LNCAP (cell line): ENCODE data around the gene TTC29.

ENCODE experiments used
- TF ChIP-seq, protein P1 (sequence below): fragments of 450-650 bp; IDR thresholded peaks from 2 replicates; pipeline ENCODE4 v1.5.1; 2017; ENCODE audit warnings: mild to moderate bottlenecking

TTC29 gene

DNA sequence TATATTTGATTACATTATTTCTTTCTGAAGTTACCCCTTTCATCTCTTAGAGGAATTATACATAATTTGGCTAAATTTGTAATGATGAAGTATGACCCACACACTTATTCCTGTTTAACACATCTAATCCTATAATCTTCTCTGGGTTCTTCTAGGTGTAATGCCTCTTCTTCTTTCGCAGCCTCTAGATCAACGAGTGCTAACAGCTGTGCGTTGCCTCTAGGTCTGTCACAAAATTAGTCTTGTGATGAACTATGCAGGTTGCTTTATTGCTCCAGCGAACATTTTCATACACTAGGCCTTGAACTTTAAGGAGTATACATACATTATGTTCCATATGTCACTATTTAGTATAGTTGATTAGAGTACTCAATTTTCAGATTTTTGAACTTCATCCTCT is 89.9 kb downstream of the TTC29 start:
- TF ChIP-seq, protein P1, sequence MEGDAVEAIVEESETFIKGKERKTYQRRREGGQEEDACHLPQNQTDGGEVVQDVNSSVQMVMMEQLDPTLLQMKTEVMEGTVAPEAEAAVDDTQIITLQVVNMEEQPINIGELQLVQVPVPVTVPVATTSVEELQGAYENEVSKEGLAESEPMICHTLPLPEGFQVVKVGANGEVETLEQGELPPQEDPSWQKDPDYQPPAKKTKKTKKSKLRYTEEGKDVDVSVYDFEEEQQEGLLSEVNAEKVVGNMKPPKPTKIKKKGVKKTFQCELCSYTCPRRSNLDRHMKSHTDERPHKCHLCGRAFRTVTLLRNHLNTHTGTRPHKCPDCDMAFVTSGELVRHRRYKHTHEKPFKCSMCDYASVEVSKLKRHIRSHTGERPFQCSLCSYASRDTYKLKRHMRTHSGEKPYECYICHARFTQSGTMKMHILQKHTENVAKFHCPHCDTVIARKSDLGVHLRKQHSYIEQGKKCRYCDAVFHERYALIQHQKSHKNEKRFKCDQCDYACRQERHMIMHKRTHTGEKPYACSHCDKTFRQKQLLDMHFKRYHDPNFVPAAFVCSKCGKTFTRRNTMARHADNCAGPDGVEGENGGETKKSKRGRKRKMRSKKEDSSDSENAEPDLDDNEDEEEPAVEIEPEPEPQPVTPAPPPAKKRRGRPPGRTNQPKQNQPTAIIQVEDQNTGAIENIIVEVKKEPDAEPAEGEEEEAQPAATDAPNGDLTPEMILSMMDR = no peak

GRCh38 chr4:146852360-146852759 is 93.3 kb downstream of the TTC29 start:
- TF ChIP-seq, protein P1 = no peak

DNA sequence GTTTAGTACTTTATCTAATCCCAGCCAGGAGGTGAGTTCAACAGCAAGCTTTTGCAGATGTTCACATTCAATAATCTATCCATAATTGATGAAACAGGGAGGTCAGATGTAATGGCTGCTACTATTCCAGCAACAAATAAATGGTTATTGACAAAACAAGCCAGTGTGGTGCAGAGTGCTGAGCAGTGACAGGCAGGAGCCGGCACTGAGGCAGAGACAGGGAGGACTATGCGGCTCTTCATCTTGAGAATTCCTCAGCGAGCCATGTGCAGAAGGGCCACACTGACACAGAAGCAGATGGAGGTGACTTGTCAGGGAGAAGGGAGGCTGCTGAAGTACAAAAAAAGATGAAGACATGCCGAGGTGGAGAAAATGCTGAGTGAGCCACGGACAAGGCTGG is 98.3 kb downstream of the TTC29 start:
- TF ChIP-seq, protein P1 = no peak

- TF ChIP-seq, protein P1 = no peak
Measured at GRCh38 chr4:146846882-146847281, 98.8 kb downstream of the TTC29 start.

DNA sequence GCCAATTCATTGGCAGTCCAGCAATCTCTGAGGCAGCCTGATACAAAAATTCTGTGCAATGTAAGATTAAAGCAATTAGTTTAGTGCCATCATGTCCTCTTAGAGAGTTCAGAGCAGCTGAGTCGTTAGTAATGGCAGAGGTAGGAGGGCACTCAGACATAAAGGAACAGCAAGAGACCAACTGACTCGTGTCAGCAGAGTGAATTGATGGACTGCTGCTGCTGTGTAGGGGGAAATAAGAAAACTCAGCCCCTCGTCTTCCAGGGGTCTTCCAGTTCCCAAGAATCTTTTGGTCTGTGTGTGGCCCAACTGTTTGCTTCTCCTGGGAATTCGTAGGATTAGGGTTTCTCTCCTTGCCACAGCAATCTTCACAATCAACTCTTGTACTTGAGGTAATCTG is 100.9 kb downstream of the TTC29 start:
- TF ChIP-seq, protein P1 = no peak

GRCh38 chr4:146842876-146843275 is 102.8 kb downstream of the TTC29 start:
- TF ChIP-seq, protein P1 = no peak

GRCh38 chr4:146840731-146841130 is 104.9 kb downstream of the TTC29 start:
- TF ChIP-seq, protein P1 = no peak

DNA sequence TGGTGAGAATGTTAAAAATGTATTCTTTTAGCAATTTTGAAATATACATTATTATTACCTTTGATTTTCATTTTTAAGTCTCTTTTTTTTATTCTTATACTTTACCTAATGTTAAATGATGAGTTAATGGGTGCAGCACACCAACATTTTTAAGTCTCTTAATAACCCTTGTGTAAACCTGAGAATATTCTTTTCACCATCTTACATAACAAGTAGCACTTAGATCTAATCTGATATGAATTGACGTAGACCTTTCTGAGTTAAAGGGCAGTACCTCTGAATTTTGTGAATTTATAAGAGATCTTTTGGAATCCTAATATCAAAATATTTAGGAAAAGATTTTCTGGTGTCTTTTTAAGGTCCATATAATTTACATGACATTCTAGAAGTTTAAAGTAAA is 110.6 kb downstream of the TTC29 start:
- TF ChIP-seq, protein P1 = no peak
